Occipital lobe (tissue), 2 donors: ENCODE results near the gene CCL18. TPM values are rescaled to one million over a fixed set of nuclear protein-coding genes. Genes with fewer than 3 reads are reported as not detected.
"Not testable (repeated sequence)": the region's sequence is repeated elsewhere in the genome, so short reads cannot be mapped to it uniquely, and the experiment has no call there.

Experiments
- DNase-seq: peaks from one replicate; lab custom pipeline; 2025; lab: John Stamatoyannopoulos, UW
- total RNA-seq: library from RNA; depleted of rRNA; stranded (reverse); fragments of >200 nt; gene quantifications from one replicate; pipeline ENCODE4 v1.2.3, GENCODE V29; 2014

CCL18 gene
- total RNA-seq, 1 donor from 2014 or later, result not detected

- no peak for DNase-seq
These were observed 7.7 kb downstream of the CCL18 start for GRCh38 chr17:36071751-36072150.

DNA sequence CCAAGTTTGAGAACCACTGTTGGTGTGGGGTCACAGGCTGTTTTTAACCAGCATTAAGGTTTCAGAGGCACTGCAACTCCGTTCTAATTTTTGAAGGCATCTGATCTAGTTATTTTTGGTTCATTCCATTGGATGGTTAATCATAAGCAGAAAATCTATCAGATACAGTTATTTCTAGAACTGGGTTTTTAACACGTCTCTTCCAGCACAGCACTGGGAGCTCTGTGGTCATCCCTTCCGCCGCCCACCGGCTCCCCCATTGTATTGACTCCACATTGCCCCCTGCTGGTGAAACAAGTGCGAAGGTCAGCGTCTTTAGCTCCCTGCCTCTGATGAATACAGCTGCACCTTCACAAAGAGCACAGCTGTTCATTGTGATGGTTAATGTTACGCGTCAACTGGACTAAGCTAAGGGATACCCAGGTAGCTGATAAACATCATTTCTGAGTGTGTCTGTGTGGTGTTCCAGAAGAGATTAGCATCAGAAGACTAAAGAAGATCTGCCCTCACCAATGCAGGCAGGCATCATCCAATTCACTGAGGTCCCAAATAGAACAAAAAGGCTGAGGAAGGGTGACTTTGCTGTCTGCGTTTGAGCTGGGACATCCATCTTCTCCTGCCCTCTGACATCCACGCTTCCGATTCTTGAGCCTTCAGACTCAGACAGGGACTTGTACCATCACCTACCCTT, 8.5 kb downstream of the CCL18 start:
- DNase-seq, result no peak

DNA sequence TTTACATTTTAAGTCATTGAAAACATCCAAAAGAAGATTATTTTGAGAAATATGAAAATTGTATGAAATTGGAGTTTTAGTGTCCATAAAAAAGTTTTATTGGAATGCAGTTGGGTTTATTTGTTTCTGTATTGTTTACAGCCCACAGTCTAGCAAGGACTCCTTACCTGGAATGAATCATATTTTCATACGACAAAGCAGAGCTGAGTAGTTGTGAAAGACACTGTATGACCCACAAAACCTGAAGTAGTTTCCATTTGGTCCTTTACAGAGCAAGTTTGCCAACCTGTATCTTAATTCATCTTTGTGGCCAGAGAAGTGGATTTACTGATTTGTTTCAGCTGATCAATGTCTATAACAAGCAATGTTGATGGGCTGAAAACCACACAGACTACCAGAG, 10.3 kb downstream of the CCL18 start:
- no peak for DNase-seq

- not testable (repeated sequence) for DNase-seq
These were observed 17.8 kb downstream of the CCL18 start for GRCh38 chr17:36081681-36082471.

DNA sequence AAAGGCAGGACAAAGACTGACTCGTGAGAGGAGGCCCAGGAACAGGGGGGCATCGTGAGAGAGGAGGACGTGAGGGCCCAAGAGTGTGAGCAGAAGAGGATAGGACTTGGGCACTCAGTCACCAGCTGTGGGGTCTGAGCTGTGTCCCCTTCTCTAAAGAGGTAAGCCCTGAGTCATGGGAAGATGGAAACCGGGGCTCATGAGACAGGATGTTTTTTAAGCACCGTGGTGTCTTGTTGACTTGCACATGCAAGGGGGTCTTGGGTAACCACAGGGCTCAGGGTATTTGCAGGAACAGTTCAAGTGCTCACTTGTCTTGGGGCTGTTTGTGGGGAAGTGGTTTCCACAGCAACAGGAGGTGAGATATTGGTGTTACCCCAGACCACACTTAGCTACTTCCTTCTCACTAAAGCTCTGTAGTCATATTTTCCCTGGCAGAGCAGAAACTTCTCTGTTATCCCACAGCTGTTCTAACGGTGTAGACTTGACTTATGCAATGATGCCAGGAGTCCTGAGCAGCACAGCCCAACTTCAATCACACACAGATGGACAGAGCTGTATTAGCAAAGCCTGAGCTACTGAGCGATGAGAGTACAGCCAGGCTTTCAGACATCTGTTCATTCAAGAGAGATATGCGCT, 18.5 kb downstream of the CCL18 start:
- DNase-seq, result not testable (repeated sequence)

DNA sequence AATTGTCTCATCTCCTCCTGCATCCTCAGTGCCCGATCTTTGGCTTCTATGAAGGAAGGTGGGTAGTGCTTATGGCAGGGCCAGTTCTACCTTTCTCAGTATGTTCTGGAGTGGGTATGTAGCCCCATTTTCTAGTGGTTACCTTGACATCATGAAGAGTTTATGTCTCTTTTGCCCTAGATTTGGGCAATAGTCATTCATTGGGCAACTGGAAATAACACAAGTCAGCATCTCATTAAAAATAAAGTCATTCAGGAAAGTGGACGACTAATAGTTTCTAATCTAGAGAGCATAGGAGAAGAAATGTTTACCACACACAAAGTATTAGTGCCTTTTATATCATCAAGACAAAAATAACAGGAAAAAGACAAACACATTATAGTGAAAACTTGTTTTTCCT, 19.6 kb downstream of the CCL18 start:
- not testable (repeated sequence) for DNase-seq

GRCh38 chr17:36085765-36086164, 21.7 kb downstream of the CCL18 start:
- DNase-seq, result no peak

GRCh38 chr17:36086791-36087190, 22.7 kb downstream of the CCL18 start:
- no peak for DNase-seq

GRCh38 chr17:36087471-36087870, 23.4 kb downstream of the CCL18 start:
- not testable (repeated sequence) for DNase-seq

DNA sequence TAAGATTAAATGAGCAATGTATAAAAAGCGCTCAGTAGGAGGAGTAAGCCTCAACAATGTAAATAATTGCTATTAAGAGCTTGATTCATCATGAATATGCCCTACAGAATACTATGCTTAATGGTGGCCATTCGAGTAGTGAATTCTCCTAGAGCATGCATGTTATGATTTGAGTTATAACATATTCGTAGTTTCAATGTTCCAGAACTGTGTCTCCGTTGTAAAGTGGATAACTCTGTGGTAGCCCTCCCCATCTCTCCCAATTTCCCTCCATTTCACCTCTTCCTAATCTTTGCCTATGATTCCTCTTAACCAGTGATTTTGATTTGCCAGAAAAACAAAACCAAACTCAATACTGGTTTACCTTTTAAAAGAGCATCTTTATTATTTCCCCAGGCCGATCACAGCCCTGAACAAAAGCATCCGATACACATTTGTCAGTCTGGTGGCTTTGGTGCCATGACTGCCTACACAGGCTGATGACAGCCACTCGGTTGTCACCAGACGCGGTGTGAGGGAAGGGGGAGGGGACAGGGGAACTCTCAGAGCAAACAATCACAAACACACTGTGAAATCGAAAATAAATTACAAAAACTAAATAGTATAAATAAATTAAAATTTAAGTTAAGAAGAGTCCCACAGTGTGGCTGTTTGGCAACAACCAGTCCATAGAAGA, 24.0 kb downstream of the CCL18 start:
- DNase-seq, result not testable (repeated sequence)

DNA sequence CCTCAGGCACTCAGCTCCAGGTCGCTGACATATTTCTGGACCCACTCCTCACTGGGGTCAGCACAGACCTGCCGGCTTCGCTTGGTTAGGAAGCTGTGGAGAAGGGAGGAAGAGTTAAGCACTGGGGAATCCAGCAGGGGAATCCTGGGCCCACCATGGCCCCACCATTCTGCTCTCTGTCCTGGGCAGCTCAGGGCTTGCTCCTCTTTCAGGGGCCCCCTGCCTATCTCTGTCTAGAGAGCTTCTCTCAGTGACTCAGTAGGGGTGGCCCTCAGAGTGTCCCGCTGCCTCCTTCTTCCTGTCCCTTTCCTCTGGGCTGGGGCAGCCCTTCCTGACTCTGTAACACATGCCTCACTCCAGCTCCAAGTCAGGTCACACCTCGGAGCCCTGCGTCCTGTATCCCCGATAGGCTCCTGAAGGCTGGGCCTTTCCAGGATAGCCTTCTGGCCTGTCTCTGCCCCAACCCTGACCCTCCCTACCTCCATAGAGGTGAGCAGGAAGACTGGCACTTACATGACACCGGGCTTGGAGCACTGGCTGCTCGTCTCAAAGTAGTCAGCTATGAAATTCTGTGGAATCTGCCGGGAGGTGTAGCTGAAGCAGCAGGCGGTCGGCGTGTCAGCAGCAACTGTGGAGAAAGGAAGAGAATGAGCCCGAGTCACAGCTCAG, 24.7 kb downstream of the CCL18 start:
- DNase-seq, result no peak

DNA sequence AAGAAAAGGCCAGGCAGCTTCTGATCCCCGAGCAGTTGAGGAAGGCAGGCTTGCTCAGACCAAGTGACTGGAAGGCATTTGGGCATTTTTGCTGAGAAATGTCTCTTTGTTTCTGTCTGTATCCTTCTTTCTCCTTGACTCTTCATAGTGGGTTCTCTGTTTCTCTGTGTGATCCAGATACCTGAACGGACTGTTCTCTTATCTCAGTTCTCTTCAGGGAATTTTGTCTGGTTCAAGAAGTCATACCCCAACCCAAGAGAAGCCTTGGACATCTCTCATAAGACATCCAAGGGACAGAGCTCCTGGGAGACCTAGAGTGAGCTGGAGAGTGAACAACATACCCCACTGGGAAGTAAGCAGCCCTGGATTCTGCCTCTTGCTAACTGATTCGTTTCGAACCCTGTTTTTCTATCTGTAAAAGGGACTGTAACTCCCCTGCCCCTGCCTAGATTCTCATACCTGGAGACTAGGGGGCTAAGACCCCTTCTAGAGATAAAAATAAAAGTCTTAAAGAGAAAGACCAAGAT, 25.3 kb downstream of the CCL18 start:
- no peak for DNase-seq

DNA sequence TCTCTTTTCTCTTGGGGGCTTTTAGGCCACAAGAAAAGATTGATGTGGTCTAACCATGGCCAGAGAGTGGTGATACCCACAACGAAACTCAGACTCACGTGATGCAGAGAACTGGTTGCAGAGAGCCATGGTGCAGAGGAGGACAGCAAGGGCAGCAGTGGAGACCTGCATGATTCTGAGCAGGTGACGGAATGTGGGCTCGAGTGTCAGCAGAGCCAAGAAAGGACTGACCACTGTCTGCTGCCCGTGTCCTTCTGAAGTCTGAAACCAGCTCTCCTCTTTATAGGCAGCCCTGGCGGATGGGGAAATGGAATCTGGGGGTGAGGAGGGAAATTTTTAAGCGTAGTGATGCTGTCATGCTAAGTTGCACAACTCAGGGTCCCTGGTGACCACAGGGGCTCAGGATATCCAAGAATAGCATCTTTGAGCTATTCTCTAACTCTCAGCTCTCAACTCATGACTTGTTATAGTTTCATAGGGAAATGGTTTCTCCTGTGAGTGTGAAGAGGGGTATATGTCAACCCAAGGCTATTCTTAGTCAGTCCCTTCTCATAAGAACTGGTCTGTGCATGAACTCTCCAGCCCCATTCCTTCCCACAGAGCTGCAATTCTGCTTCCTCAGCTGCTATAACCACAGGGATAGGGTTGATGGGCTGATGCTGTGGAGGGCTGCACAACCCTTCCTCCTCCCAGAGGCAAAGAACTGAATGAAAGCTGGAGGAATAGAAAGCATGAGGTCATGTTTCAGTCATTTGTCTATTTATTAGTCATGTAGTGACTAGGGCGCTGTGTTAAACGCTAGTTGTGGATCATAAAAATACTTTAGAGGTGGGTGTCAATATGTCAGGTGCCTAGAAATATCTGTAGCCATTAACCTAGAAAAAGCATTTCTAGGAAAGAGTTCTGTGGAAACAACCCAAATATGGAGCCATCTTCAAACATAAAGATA, 26.1 kb downstream of the CCL18 start, which contains the start of gene CCL3:
Gene CCL3, minus strand, starts transcription at position 256 of the 949 bp plus-strand sequence. Its CDS starts 85 bp downstream, at position 171.
- DNase-seq, result no peak

- no peak for DNase-seq
These were observed 28.2 kb downstream of the CCL18 start for GRCh38 chr17:36092230-36092629.

GRCh38 chr17:36092715-36093114, 28.6 kb downstream of the CCL18 start:
- DNase-seq, result not testable (repeated sequence)

DNA sequence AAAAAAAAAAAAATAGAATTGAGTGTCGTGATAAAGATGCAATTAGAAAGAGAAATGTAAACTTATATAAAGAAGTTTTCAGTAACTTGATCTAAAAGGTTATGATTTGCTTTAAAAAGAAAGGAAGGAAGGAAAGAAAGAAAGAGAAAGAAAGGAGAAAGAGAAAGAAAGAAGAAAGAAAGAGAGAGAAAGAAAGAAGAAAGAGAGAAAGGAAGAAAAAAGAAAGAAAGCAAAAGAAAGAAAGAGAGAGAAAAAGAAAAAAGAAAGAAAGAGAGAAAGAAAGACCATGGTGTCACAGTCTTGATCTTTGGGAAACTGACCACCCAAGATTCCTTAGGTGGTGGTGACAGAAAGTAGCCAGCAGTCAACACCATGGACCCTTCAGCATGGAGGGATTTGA, 30.2 kb downstream of the CCL18 start:
- no peak for DNase-seq

DNA sequence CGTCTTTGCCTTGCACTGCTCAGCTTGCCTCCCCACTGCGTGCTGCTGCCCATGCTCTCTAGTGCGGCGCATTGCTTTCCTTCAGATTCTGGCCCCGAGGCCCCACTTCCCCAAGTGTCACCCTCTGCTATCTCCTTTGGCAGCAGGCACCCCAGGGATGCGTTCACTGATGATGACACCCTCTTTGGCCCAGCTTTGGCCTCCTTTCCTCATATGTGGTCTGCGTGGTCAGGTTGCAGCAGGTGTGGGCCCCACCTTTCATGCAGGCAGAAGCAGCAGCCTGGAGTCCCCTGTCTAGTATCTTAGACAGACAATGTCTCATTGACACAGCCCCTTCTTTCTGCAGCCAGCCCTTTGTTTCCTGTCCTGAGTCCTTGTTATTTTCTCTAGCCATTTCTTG, 30.7 kb downstream of the CCL18 start:
- no peak for DNase-seq

GRCh38 chr17:36095992-36096391, 31.9 kb downstream of the CCL18 start:
- DNase-seq, result no peak

GRCh38 chr17:36099004-36099403, 34.9 kb downstream of the CCL18 start:
- DNase-seq, result not testable (repeated sequence)
